SK-N-SH (cell line): Measurements from ENCODE around the gene CPLX3. TPM values are rescaled to one million over a fixed set of nuclear protein-coding genes. Genes with fewer than 3 reads are reported as not detected.

Experiments used
- CTCF ChIA-PET: fragments of 300-600, 350-600 bp; formaldehyde crosslinking; extraction: SDS; loops from one replicate; lab custom pipeline; 2021; lab: Yijun Ruan, JAX
- POLR2A ChIA-PET: fragments of 350-600 bp; sonication (Branson Sonifier 250); formaldehyde crosslinking; extraction: SDS; loops from one replicate; lab custom pipeline; 2020; ENCODE audit warnings: antibody characterized with exemption, inconsistent platforms; lab: Yijun Ruan, JAX
- DNase-seq: peaks from one replicate; pipeline ENCODE4 v3.0.0; 2012
- H2AFZ ChIP-seq: fragments of 200-600 bp; sonication (generic); 2 replicates; pipeline ENCODE4 v1.8.1; 2016; ENCODE audit warnings: antibody characterized with exemption, mild to moderate bottlenecking, low read depth
- H3F3A ChIP-seq: fragments of 200-600 bp; sonication (generic); replicated peaks from 2 replicates; pipeline ENCODE3; 2016; ENCODE audit warnings: antibody characterized with exemption, mild to moderate bottlenecking; ENCODE audit not compliant: insufficient read depth
- H3K27ac ChIP-seq, 2 experiments: fragments of 200-500 bp in 1 of 2; fragments of 200-600 bp in 1 of 2; sonication (Bioruptor generic) in 1 of 2; sonication (generic), shearing (Covaris generic) in 1 of 2; 2 replicates each; pipeline versions ENCODE4 v1.5.1 to v1.6.1; 2014 to 2016; ENCODE audit warnings: low read depth in 2 of 2, inconsistent platforms in 1 of 2, low read length in 1 of 2, mild to moderate bottlenecking in 1 of 2, mixed read lengths in 1 of 2
- H3K27me3 ChIP-seq: fragments of 200-600 bp; sonication (generic), shearing (Covaris generic); 2 replicates; pipeline ENCODE4 v1.6.1; 2016; ENCODE audit warnings: mixed run types; ENCODE audit not compliant: insufficient read depth
- H3K36me3 ChIP-seq, 2 experiments: fragments of 200-500 bp in 1 of 2; fragments of 200-600 bp in 1 of 2; sonication (Bioruptor generic) in 1 of 2; sonication (generic) in 1 of 2; replicated peaks in 1 of 2; 2 replicates each; pipeline versions ENCODE3 to v1.5.1; 2014 to 2016; ENCODE audit warnings: low read length in 1 of 2, mild to moderate bottlenecking in 1 of 2; ENCODE audit not compliant: insufficient read depth in 2 of 2, control insufficient read depth in 1 of 2
- H3K4me1 ChIP-seq, 2 experiments: fragments of 200-500 bp in 1 of 2; fragments of 200-600 bp in 1 of 2; sonication (Bioruptor generic) in 1 of 2; sonication (generic), shearing (Covaris generic) in 1 of 2; 2 replicates each; pipeline versions ENCODE4 v1.5.1 to v1.6.1; 2014 to 2016; ENCODE audit warnings: low read depth in 1 of 2, low read length in 1 of 2, mixed run types in 1 of 2; ENCODE audit not compliant: insufficient read depth in 2 of 2, control insufficient read depth in 1 of 2
- H3K4me2 ChIP-seq: fragments of 200-600 bp; sonication (generic), shearing (Covaris generic); 2 replicates; pipeline ENCODE4 v1.6.1; 2017; ENCODE audit warnings: mixed run types
- H3K4me3 ChIP-seq, 2 experiments: fragments of 200-500 bp in 1 of 2; fragments of 200-600 bp in 1 of 2; sonication (Bioruptor generic) in 1 of 2; sonication (generic), shearing (Covaris generic) in 1 of 2; 2 replicates each; pipeline versions ENCODE4 v1.5.1 to v1.8.1; 2014 to 2016; ENCODE audit warnings: low read depth in 2 of 2, inconsistent platforms in 1 of 2, low read length in 1 of 2, mild to moderate bottlenecking in 1 of 2, mixed read lengths in 1 of 2, moderate library complexity in 1 of 2
- H3K79me2 ChIP-seq: fragments of 200-600 bp; sonication (generic); 2 replicates; pipeline ENCODE4 v1.8.1; 2017; ENCODE audit warnings: mild to moderate bottlenecking; ENCODE audit not compliant: insufficient read depth
- H3K9ac ChIP-seq: fragments of 200-600 bp; sonication (generic); 2 replicates; pipeline ENCODE4 v1.6.1; 2017; ENCODE audit warnings: mixed run types
- H3K9me2 ChIP-seq: fragments of 200-600 bp; sonication (generic); 2 replicates; pipeline ENCODE4 v1.6.1; 2017; ENCODE audit warnings: mixed run types
- H3K9me3 ChIP-seq: fragments of 200-600 bp; sonication (generic); 2 replicates; pipeline ENCODE4 v1.6.1; 2017; ENCODE audit warnings: mixed run types, mild to moderate bottlenecking, moderate library complexity
- H4K20me1 ChIP-seq: fragments of 200-600 bp; sonication (generic); 2 replicates; pipeline ENCODE4 v1.6.1; 2017; ENCODE audit warnings: mild to moderate bottlenecking, mixed run types; ENCODE audit not compliant: insufficient read depth
- EP300 ChIP-seq, 2 experiments: IDR thresholded peaks; 2 replicates each; pipeline versions ENCODE4 v1.4.0 to v1.6.1; 2012; ENCODE audit warnings: borderline replicate concordance in 1 of 2, low read depth in 1 of 2, low read length in 1 of 2
- EZH2phosphoT487 ChIP-seq: fragments of 200-600 bp; sonication (generic); IDR thresholded peaks from 2 replicates; pipeline ENCODE4 v1.6.1; 2017; ENCODE audit warnings: low read depth, mixed run types, mild to moderate bottlenecking, antibody characterized with exemption, moderate library complexity, borderline replicate concordance
- FOXJ3 ChIP-seq: sonication (generic); formaldehyde crosslinking; IDR thresholded peaks from 2 replicates; pipeline ENCODE4 v1.5.1; 2020; ENCODE audit warnings: mild to moderate bottlenecking, missing genetic modification reagents
- GATA2 ChIP-seq: sonication (generic); formaldehyde crosslinking; IDR thresholded peaks from 2 replicates; pipeline ENCODE4 v1.5.0; 2020; ENCODE audit warnings: mild to moderate bottlenecking, missing genetic modification reagents
- JUND ChIP-seq: IDR thresholded peaks from 2 replicates; pipeline ENCODE4 v1.4.0; 2012
- MXI1 ChIP-seq: IDR thresholded peaks from 2 replicates; pipeline ENCODE4 v1.6.1; 2012; ENCODE audit warnings: mild to moderate bottlenecking, low read depth, low read length, improper control_type of control experiment
- NFIC ChIP-seq: IDR thresholded peaks from 2 replicates; pipeline ENCODE4 v1.4.0; 2012; ENCODE audit warnings: borderline replicate concordance
- POLR2AphosphoS5 ChIP-seq: IDR thresholded peaks from 2 replicates; pipeline ENCODE4 v1.6.1; 2012; ENCODE audit warnings: low read depth, low read length
- RAD21 ChIP-seq: IDR thresholded peaks from 2 replicates; pipeline ENCODE4 v1.6.1; 2012; ENCODE audit warnings: mild to moderate bottlenecking, low read length
- SMC3 ChIP-seq: IDR thresholded peaks from 2 replicates; pipeline ENCODE4 v1.6.1; 2012; ENCODE audit warnings: low read depth, low read length, improper control_type of control experiment
- TEAD4 ChIP-seq: IDR thresholded peaks from 2 replicates; pipeline ENCODE4 v1.4.0; 2012; ENCODE audit warnings: mild to moderate bottlenecking, borderline replicate concordance; ENCODE audit not compliant: insufficient read depth
- WGBS: methylation state at CpG from one replicate; pipeline ENCODE4 v1.1.6; 2017; ENCODE audit warnings: low lambda C conversion rate; 5-methylcytosine and 5-hydroxymethylcytosine counted together
- polyA plus RNA-seq, 3 experiments: library from polyadenylated mRNA; depleted of rRNA; stranded (reverse); fragments of >200 nt; gene quantifications; 2 replicates each; pipeline ENCODE4 v1.2.3, GENCODE V29; 2012
- TF ChIP-seq, protein P1 (sequence below): IDR thresholded peaks from 2 replicates; pipeline ENCODE4; 2012
- TF ChIP-seq, protein P2 (sequence below): fragments of 200-600 bp; sonication (generic); IDR thresholded peaks from 2 replicates; pipeline ENCODE4 v1.6.1; 2017; ENCODE audit warnings: antibody characterized with exemption, mild to moderate bottlenecking, moderate library complexity
- TF ChIP-seq, protein P3 (sequence below): IDR thresholded peaks from 2 replicates; pipeline ENCODE4 v1.4.0; 2012; ENCODE audit warnings: low read depth
- TF ChIP-seq, protein P4 (sequence below): IDR thresholded peaks from 2 replicates; pipeline ENCODE4 v1.4.0; 2012; ENCODE audit warnings: low read depth, borderline replicate concordance
- TF ChIP-seq, protein P5 (sequence below): IDR thresholded peaks from 2 replicates; pipeline ENCODE4 v1.6.1; 2012; ENCODE audit warnings: mild to moderate bottlenecking, low read depth, low read length, moderate library complexity

CPLX3 gene
- polyA plus RNA-seq, 1 of the 3 experiments (the other 2 are of a cell fraction), result not detected

DNA sequence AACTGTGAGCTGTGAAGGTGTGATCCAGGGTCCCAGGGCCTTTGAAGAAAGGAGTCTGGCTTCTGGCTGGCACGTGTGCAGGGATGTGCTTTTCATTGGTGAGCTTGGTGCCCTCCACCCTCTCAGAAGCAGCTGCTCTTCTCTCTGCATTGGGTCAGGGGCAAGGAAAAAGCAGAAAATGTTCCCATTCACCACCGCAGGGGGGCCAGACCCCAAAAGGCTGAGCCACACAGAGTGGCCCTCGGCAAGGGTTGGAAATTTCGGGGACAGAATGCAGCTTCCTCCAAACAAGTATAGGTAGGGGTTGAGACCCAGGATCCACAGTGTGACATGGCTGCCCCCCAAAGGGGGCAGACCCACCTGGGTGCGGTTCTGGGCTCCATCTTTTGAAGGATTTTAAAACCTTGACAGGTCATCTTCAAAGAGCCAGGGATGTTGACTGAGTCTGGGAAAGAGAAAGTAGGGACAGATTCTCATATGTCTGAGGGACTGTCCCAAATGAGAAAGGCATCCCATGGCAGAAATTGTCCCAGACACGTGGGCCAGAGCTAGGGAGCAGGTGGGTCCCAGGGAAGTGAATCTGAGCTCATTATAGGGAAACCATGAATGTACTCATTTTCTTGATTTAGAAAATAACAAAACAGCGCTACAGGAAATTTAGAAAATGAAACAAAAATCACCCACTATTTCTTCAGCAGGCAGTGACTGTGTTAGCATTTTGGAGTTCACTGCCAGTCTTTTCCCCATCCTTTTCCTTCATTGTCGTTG lies 41.8 kb upstream of the CPLX3 start:
- Histone ChIP-seq H3K27me3 (no peaks in the 10 kb centered on the region), H3K9me2 (no peaks in the 10 kb centered on the region), H4K20me1 (peaks cover 68% of the 10 kb centered on the region), H3K36me3 (peaks cover 0 to 10% of the 10 kb centered on the region in 2 experiments), H3K4me2 (peak overlapping the region; percentile 98; the same call in 1 of the 2 replicates), H3K9ac (no peak overlapping the region), H3K9me3 (no peaks in the 10 kb centered on the region), H2AFZ (no peak overlapping the region), H3K4me1 (peaks cover 12 to 56% of the 10 kb centered on the region in 2 experiments; a peak in 2 of 4 replicates), H3K27ac (no peak overlapping the region), H3K79me2 (peaks cover 73% of the 10 kb centered on the region), H3K4me3 (no peak overlapping the region), H3F3A (peaks cover 3% of the 10 kb centered on the region)
- WGBS, result 77% methylated on average over 8 of the region's 8 CpGs
- ChIA-PET POLR2A (no interaction called here), CTCF (interaction anchor here (0.8 to 24.3 kb wide), 9 partner anchors 9 to 152 kb away, joined by 3 to 1109 read pairs (median 20); partner anchors contain the start of genes CLK3 and ULK3)
- TF ChIP-seq JUND, result no peak
- no peak for TF ChIP-seq RAD21
- TF ChIP-seq, protein P1, sequence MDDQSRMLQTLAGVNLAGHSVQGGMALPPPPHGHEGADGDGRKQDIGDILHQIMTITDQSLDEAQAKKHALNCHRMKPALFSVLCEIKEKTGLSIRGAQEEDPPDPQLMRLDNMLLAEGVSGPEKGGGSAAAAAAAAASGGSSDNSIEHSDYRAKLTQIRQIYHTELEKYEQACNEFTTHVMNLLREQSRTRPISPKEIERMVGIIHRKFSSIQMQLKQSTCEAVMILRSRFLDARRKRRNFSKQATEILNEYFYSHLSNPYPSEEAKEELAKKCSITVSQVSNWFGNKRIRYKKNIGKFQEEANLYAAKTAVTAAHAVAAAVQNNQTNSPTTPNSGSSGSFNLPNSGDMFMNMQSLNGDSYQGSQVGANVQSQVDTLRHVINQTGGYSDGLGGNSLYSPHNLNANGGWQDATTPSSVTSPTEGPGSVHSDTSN, result no peak
- TF ChIP-seq EZH2phosphoT487, result no peak
- TF ChIP-seq, protein P2, sequence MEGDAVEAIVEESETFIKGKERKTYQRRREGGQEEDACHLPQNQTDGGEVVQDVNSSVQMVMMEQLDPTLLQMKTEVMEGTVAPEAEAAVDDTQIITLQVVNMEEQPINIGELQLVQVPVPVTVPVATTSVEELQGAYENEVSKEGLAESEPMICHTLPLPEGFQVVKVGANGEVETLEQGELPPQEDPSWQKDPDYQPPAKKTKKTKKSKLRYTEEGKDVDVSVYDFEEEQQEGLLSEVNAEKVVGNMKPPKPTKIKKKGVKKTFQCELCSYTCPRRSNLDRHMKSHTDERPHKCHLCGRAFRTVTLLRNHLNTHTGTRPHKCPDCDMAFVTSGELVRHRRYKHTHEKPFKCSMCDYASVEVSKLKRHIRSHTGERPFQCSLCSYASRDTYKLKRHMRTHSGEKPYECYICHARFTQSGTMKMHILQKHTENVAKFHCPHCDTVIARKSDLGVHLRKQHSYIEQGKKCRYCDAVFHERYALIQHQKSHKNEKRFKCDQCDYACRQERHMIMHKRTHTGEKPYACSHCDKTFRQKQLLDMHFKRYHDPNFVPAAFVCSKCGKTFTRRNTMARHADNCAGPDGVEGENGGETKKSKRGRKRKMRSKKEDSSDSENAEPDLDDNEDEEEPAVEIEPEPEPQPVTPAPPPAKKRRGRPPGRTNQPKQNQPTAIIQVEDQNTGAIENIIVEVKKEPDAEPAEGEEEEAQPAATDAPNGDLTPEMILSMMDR, result 0 out of 2 replicates have a peak, but pooled peaks have one; percentile 11
- TF ChIP-seq FOXJ3 (CRISPR knock-in tag), result no peak
- DNase-seq, result no peak

DNA sequence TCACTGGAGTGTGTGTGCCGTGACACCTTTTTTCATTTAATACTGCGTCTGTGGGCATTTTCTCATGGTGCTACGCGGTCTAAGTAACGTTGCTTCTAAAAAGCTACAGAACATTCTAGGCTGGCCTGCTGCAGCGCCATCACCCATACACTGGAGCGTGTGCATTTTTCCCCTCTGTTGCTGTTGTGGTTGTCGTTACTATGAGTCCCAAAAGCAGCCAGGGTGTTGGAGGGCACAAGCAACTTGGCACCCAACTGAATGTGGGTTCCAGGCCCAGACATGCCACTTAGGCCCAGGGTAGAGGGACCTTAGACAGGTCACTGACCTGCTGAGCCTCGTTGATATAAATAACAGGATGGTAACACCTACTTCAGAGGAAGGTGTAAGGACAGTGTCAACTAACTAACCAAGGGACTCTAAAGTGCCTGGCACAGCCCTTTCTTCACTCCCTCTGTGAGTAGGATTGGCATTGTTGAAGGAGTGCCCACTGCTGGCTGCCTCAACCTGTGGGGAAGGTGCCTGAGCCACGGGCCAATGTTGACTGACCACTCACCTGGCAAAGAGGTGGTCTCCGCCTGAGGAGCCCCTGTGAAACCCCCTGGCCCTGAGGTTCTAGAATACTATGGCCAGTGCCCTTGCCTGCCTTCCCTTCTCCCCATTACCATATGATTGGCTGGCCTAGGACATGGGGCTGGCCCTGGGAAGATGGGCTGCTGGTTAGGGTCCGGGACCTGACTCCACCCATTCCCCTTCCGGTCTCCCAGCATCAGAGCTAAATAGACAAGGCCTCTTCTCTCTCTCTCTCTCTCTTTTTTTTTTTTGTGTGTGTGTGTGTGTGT lies 41.0 kb upstream of the CPLX3 start:
- H4K20me1 ChIP-seq, result peaks cover 76% of the 10 kb centered on the region
- H3K36me3 ChIP-seq, result peaks cover 0 to 10% of the 10 kb centered on the region in 2 experiments
- H3K4me1 ChIP-seq, result peaks cover 20 to 62% of the 10 kb centered on the region in 2 experiments; a peak in 3 of 4 replicates
- peak overlapping the region; percentile 98; the same call in 1 of the 2 replicates for H3K4me2 ChIP-seq
- H3K27me3 ChIP-seq, result no peaks in the 10 kb centered on the region
- CTCF ChIA-PET, result interaction anchor here (1.1 to 24.3 kb wide), 9 partner anchors 8 to 165 kb away, joined by 3 to 1109 read pairs (median 20); partner anchors contain the start of genes CLK3 and ULK3
- no peak overlapping the region for H3K27ac ChIP-seq
- H3K4me3 ChIP-seq, result no peak overlapping the region
- no peak overlapping the region for H3K9ac ChIP-seq
- WGBS, result 93% methylated on average over 12 of the region's 13 CpGs
- H3F3A ChIP-seq, result peaks cover 6% of the 10 kb centered on the region
- POLR2A ChIA-PET, result no interaction called here
- no peak overlapping the region for H2AFZ ChIP-seq
- H3K9me3 ChIP-seq, result no peaks in the 10 kb centered on the region
- no peaks in the 10 kb centered on the region for H3K9me2 ChIP-seq
- DNase-seq, result no peak
- peaks cover 79% of the 10 kb centered on the region for H3K79me2 ChIP-seq
- TF ChIP-seq, protein P3, sequence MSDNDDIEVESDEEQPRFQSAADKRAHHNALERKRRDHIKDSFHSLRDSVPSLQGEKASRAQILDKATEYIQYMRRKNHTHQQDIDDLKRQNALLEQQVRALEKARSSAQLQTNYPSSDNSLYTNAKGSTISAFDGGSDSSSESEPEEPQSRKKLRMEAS, result no peak
- TF ChIP-seq POLR2AphosphoS5 (no peak), EP300 (IDR thresholded peaks at IDR 0.05; ENCODE audit: borderline replicate concordance in 1 of 2, low read depth in 1 of 2, low read length in 1 of 2) (no peak), TEAD4 (no peak), SMC3 (no peak), NFIC (no peak), MXI1 (no peak), GATA2 (CRISPR knock-in tag) (no peak)
- TF ChIP-seq, protein P4, sequence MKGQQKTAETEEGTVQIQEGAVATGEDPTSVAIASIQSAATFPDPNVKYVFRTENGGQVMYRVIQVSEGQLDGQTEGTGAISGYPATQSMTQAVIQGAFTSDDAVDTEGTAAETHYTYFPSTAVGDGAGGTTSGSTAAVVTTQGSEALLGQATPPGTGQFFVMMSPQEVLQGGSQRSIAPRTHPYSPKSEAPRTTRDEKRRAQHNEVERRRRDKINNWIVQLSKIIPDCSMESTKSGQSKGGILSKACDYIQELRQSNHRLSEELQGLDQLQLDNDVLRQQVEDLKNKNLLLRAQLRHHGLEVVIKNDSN, result no peak
- TF ChIP-seq, protein P5, sequence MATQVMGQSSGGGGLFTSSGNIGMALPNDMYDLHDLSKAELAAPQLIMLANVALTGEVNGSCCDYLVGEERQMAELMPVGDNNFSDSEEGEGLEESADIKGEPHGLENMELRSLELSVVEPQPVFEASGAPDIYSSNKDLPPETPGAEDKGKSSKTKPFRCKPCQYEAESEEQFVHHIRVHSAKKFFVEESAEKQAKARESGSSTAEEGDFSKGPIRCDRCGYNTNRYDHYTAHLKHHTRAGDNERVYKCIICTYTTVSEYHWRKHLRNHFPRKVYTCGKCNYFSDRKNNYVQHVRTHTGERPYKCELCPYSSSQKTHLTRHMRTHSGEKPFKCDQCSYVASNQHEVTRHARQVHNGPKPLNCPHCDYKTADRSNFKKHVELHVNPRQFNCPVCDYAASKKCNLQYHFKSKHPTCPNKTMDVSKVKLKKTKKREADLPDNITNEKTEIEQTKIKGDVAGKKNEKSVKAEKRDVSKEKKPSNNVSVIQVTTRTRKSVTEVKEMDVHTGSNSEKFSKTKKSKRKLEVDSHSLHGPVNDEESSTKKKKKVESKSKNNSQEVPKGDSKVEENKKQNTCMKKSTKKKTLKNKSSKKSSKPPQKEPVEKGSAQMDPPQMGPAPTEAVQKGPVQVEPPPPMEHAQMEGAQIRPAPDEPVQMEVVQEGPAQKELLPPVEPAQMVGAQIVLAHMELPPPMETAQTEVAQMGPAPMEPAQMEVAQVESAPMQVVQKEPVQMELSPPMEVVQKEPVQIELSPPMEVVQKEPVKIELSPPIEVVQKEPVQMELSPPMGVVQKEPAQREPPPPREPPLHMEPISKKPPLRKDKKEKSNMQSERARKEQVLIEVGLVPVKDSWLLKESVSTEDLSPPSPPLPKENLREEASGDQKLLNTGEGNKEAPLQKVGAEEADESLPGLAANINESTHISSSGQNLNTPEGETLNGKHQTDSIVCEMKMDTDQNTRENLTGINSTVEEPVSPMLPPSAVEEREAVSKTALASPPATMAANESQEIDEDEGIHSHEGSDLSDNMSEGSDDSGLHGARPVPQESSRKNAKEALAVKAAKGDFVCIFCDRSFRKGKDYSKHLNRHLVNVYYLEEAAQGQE, result no peak
